Endometrium (tissue), 2 donors: ENCODE data around the gene RTBDN.
"Not testable (repeated sequence)": the region's sequence is repeated elsewhere in the genome, so short reads cannot be mapped to it uniquely, and the experiment has no call there.

Experiments used
- FAIRE-seq: peaks from 2 replicates; lab custom pipeline; 2012; peaks lifted over from hg19 to GRCh38; lab: Jason Lieb, UNC
- donor health status: control.
- donor health status: control.

The RTBDN gene

DNA sequence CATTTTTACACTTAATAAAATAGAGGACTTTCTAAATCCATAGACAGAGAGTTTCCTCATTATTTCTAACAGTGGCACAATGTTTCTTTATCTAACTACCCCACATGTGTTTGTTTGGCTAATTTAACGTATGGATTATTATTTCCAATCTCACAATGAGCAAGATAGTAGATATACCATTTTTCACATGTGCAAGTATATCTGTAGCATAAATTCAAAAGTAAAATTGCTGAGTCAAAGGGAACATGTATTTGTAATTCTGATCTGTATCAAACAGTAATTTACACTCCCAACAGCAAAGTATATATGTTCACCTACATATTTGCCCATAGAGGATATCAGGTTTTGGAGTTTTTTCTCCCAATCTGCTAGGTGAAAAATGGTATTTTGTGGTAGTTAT lies 22.3 kb upstream of the RTBDN start:
- FAIRE-seq: no peak

DNA sequence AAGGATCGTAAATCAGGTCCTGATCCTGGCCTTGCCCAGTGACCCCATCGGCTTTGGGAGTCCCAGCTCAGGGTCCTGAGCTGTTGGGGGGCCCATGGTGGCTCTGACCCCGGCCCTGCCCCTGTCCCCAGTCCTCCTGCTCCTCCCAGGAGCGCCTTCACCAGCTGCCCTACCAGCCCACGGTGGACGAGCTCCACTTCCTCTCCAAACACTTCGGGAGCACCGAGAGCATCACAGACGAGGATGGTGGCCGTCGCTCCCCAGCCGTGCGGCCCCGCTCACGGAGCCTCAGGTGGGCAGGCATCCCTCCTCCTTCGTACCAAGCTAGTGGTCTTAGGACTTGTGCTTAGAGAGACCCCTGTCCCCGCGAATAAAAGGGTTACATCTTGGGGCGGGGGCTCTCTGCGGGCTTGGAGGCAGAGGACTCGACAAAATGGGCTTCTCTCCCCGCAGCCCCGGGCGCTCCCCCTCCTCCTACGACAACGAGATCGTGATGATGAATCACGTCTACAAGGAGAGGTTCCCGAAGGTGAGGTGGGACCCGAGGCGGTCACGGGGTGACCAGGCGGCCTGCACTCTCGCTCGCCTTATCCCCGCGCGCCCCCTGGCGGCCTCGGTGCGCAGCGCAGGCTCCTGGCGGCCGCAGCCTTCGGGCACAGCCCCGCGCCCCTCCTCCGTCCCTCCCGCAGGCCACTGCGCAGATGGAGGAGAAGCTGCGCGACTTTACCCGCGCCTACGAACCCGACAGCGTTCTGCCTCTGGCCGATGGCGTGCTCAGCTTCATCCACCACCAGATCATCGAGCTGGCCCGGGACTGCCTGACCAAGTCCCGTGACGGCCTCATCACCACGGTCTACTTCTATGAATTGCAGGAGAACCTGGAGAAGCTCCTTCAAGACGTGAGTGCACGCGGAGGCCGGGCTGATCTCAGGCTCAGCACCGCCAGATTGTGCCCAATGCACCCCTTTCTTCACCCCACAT lies 13.1 kb upstream of the RTBDN start:
- FAIRE-seq: no peak

DNA sequence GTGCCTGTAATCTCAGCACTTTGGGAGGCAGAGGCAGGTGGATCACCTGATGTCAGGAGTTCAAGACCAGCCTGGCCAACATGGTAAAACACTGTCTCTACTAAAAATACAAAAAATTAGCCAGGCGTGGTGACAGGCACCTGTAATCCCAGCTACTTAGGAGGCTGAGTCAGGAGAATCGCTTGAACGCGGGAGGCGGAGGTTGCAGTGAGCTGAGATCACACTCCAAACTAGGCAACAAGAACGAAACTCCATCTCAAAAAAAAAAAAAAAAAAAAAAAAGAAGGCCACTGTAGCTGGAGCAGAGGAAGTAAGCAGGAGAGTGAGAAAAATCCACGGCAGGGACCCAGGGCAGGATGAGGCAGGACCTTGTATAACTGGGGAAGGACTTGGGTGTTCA lies 12.2 kb upstream of the RTBDN start:
- not testable (repeated sequence) for FAIRE-seq

DNA sequence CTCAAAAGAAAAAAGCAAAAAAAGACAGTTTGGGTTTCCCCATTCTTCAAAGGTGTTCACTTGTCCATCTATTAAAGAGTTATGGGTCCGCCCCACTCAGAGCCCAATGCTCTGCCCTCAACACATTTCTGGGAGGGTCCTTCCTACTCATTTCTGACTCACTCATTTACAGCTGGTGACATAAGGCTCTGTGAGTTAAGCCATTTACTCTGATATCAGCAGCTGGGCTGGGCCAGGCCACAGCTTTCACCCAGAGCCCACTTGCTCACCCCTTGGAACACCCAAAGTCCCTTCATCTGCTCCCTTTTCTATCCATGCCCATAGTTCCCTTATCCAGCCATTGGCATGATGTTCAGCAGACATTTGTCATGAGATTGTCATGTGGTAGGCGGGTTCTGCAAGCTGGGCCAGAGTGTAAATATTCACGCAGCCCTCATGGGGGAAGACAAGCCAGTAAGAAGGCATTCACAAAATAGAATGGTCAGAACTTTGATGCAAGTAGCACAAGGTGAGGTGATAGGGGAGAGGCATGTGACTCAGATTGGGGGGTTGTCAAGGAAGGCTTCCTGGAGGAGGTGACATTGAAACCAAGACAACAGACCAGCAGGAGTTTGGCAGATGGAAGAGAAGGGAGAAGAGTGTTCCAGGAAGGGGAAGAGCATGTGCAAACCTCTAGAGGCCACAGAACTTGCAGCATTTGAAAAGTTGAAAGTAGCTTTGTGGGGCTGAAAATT lies 9.8 kb upstream of the RTBDN start:
- no peak for FAIRE-seq

DNA sequence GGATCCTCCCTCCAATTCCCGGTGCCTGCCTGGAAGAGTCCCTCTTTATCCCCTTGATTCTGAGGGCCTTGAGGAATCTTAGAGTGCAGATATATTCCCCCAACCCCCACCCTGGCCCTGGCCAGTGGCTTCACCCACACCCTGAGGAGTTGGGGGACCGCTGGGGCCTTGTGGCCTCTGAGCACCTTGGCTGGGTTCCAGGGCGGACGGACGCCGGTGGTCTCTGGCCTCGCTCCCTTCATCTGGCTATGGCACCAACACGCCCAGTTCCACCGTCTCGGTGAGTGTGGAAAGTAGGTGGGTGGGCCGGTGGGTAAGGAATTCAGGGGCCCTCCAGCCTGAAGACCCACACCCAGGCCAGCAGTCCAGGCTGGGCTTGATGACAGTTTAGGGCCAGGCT lies 8.9 kb upstream of the RTBDN start:
- no peak for FAIRE-seq

DNA sequence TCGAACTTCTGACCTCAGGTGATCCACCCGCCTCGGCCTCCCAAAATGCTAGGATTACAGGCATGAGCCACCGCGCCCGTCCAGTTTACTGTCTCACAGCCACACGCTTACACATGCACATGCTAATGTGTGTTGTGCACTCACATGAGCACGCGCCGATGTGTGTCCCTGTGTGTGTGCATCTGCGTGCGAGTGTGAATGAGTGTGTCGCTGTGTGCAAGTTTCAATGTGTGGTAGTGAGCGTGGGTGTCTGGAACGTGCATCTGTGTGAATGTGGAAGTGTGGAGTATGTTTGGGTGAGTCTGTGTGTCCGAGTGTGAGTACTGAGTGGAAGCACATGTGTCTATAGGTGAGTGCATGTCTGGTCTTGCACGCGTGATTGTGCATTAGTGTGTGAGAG lies 8.1 kb upstream of the RTBDN start:
- FAIRE-seq: no peak

DNA sequence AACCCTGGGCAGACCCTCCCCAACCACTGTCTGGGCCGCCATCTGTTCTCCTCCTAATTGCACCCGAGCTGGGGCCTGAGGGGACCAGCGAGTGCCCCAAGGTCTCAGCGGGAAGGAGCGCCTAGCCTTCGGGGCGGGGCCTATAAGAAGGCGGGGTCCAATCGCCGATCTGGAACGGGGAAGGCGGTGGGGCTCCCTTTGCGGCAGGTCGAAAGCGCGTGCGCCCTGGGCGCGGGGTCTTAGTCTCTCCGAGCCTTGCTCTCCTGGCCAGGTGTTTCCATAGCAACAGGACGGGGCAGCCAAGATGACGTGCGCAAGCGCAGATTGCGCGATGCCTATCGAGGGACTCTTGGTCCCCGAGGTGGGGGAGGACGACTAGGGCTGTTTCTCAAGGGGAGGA lies 6.7 kb upstream of the RTBDN start:
- FAIRE-seq: no peak

DNA sequence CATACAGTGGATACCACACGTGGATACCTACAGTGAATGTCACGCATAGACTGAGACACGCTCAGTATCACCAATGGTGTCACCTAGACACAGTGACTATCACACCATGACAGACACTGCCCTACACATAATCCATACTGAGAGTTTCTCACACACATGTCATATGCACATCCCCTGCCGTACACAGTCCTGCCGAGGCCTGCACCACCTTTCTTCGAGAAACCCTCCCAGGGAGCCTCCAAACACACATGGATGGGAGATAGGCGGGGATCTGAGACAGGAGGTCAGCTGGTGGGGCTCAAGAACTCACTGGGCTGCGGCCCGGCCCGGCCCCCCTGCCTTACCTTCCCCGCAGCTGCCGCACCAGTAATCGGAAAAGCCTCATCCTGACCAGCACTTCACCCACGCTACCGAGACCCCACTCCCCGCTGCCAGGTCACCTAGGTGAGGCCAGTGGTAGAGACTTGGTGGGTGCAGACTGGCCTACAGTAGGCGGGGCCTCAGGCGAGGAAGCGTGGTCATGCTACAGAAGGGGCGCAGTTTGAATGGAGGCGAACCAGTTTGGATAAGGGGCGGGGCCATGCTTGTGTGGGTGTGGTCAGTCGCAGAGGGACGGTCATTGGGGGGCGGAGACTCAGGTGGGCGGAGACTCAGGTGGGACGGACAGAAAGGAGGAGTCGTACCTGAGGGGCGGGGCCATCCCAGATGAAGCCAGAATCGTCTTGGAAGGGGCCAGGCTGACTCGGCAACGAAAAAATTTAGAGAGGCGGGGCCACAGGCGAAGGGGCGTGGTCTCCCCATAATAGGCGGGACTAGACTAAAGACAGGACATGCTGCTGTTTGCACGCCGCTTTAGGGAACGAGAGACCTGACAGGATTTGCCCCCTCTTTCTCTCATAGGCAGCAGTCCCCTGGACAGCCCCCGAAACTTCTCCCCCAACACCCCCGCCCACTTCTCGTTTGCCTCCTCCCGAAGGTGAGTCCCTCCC lies 6.0 kb upstream of the RTBDN start:
- no peak for FAIRE-seq

DNA sequence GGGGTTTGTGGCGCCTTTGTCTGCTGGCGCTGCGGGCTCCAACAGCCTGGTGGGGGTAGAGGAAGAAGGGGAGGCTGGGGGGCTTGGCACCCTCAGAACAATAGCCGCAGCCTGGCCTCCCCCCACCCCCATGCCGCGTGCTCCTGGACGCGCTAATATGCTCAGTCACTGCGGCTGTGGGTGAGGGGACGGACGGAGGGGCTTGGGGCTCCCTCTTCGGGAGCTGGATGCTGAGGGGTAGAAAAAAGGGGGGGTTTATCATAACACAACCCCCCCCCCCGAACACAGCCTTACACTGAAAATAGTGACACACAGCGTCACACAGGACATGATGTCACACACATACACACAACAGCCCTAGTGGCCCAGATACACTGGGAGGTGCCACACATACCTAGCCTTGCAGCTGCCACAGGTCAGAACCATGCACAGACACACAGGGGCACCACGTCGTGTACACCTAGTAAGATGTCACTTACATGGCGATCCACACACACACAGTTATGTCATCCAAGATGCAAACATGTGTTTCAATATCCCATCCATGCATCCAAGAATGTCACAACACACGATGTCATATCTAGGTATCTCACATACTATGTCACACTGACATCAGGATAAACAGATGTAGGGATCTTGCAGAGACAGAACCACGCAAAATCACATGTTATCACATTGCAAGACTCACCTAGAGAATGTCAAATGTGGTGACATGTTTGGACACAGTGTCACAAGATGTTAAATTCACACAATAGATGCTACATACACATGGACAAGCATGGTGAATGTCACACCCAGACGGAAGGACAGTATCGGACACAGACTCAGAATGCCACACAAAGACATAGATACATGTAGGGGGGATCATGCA lies 4.7 kb upstream of the RTBDN start:
- FAIRE-seq: no peak

DNA sequence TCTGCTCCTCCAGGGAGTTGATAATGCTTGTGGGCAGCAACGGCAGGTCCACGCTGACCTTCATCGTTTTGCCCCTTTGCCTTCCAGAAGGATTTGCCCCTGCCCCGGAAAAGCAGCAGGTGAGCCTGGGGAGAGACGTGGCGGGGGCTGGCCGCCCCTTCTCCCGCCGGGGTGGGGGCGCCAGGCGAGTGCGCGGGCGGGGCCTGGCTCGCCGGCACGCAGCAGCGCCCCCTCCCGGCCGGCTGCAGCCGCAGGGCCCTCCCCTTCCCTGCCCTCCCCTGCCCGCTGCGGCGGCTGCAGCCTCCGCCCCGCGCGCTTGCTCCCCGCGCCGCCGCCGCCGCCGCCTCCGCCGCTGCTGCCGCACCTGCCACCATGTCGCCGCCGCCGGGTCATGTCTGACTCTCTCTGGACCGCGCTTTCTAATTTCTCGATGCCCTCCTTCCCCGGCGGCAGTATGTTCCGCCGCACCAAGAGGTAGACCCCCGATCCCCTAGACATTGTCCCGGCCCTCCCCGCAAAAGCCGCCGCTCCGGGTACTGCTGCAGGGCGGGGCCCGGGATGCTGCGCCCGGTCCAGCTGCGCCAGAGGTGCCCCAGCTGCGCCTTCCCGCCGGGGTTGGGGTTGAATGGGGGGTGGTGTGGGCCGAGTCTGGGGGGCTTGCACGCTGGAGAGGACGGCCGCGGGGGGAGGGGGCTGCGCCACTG lies 4.0 kb upstream of the RTBDN start, which contains the start of gene MAST1:
MAST1 (plus strand) TSS at position 334 of the 704 bp plus-strand sequence; CDS start at position 392, 58 bp downstream.
- no peak for FAIRE-seq

DNA sequence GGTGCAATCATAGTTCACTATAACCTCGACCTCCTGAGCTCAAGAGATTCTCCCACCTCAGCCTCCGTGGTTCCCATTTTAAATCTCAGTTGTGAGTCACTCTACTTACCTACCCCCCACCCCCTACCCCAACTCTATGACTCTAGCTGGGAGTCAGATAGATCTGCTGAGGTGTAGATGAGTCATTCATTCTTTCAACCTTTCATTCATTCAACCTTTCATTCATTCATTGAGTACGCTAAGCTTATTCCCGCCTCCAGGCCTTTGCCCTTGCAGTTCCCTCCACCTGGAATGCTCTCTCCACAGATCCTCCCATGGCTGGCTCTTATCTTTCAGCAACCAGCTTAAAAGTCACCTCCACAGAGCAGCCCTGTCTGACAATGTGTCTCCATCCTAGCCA lies 2.8 kb upstream of the RTBDN start:
- FAIRE-seq: no peak

DNA sequence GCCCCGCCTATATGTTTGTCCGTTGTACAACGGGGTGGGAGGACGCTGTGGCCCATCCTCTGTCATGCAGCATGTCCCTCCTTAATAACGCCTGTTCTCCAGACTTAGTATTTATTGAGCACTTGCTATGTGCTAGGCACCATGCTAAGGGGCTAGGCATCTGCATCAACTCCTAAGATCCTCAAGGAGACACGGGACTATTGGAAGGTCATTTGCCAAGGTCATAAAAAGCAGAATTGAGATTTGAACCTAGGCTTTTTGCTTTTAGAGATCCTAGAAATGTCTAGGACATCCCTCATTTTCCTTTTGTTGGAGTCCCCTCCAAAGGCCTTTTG lies 2.1 kb upstream of the RTBDN start:
- FAIRE-seq: no peak

DNA sequence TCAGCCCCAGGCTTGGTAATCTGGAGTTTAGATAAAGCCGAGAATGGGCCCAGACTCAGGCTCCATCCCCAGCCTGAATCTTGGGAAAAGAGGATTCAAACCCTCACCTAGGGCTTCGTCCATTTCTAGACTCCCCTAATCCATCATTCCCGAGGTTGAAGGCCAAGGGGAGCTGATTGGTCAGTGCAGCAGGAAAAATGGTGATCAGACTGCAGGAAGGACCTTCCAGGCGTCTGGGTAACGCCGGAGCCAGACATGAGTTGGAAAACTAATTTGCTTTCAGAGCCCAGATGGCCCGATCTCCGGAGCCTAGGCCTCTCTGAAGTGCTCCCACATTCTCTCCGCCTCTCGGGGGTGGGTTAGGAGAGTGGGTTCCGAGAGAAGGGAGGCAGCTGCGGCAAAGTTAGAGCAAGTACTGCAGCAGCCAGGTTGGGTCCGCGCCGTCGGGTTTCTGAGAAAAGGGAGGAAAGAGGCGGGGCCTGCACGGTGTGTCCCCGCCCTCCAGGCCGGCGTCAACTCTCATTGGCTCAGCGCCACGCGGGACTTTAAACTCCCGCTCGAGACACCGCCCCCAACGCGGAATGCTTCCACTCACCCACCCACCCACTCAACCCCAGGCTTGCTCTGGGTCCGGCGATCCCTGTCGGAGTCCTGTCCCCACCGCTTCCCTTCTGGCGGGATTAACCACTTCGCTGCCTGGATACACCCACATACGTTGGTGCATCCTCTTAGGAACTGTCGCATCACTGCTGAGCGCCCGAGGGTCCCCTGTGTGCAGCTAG lies 788 bp upstream of the RTBDN start:
- no peak for FAIRE-seq

DNA sequence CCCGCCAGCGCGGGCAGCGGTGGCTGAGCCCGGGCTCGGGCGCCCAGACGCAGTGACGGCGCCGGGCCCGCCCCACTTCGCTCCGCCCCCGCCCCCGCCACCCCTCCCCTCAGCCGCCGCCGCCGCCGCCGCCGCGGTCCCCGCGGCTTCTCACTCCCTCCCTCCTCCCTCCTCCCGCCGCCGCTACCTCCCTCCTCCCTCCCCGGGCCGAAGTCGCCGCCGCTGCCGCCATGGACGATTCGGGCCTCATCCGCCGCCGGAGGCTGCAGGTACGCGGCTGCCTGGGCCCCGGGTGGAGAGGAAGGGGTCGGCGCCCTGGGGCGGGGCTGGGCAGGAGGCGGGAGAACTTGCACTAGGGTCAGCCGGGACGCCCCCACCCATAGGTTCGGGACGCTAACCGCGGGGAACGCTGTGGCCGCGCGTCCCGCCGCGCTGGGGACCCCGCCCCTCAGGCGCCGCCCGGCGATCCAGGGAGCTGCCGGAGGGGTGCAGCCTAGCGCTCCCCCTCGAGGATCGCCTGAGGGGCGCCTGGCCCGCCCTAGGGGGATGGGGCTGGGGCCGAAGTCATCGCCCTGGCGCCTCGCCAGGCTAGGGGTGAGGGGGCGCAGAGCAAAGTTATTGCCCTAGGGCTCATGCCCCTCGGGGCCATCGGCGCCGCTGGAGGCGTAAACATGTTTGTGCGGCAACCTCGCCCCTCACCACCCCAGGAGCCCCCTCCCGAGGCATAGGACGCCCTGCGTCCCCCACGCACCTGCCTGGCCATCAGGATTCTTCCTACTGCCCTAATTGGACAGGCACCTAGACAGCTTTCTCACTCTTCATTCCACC lies 427 bp downstream of the RTBDN start:
- FAIRE-seq: no peak

DNA sequence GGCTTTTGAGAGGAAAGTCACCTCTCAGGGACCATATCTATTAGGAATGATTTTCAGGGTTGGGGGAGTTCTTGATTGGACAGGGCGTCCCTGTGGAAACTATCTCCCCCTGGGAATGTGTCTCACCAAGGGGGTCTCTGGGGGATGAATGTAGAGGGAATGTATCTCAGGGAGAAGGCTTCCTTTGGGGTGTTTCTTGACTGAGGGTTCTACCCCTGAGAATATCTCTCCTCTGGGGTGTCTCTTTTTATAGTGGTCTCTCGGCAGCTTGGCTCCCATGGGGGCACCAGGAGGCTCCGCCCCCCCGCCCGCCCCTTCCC lies 1.0 kb downstream of the RTBDN start:
- no peak for FAIRE-seq

DNA sequence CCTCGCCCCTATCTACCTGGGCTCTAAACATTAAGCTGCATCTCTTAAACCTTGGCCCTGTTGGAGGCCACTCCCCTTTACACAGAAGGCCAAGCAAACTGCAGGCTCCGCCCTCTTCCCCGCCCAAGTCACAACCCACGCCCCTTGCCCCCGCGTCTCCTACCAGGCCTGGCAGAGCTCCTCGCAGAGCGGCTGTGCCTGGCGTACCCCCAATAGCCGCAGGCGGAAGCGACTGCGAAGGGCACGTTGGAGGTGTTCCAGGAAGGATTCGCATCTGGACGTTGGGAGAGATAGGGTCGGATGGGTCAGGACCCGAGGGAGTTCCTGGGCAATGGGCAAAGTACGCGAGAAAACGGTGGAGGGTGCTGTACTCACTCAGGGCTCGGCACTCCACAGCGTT lies 5.9 kb downstream of the RTBDN start:
- FAIRE-seq: no peak

DNA sequence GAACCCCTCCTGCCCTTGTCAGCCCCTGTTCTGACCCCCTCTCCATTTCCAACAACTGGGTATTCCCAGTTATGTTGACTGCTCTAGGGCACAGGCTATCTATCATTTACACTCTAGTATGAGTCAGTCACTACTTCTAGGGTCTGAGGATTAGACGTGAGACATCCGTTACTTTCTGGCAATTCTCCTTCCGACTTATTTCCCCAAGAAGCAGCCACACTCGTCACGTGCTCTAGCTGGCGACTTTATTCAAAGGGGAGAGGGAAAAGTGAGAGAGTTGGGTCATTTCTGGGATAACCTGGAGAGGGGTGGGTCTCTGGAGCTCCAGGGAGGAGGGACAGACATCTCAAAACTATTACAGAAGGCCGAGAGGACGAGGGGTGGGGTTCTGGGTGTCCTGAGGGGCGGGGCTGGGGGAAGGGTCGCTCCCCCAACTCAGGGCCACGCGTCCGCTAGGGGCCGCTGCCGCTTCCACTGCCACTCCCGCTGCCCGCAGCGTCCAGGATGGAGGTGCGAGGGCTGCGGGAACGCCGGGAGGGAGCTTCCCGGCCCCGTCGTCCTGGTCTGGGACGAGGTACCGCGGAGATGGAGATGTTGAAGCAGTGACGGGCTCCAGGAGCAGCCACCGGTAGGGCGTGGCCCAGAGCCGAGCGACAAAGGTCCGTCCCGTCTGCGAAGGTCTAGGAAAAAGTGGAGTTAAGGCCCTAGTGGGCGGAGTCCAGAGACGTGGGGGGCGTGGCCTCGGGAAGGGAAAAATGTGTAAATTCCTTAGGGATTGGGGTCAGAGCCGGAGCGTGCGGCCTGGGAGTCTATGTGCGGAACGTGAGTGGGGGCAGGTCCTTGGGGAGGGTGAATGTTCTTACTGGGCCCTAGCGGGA lies 8.9 kb downstream of the RTBDN start:
- FAIRE-seq: no peak

DNA sequence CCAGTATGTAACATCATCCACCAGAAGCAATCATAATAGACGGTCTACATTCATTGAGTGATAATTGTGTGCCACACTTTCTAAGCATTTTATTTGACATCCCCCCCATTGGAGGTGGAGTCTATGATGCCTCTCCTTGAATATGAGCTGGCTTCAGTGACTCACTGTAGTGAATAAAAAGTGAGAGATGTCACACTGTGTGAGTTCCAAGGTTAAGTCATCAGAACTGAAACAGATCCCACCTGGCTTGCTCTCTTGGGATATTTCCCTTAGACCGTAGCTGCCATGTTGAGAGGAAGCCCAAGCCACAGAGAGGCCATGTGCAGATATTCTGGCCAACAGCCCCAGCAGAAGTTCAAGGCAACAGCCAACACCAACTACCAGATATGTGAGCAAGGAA lies 12.6 kb downstream of the RTBDN start:
- FAIRE-seq: no peak
